CD4-positive, alpha-beta memory T cell (primary cell): ENCODE data around the gene CASTOR1. TPM values are rescaled to one million over a fixed set of nuclear protein-coding genes. Genes with fewer than 3 reads are reported as not detected.

ENCODE experiments used
- CTCF ChIA-PET: fragments of 350-600 bp; sonication (Branson Sonifier 250); formaldehyde crosslinking; loops from one replicate; lab custom pipeline; 2021; ENCODE audit warnings: inconsistent platforms; ENCODE audit not compliant: partially characterized antibody; lab: Charles Lee
- POLR2A ChIA-PET: fragments of 350-600 bp; sonication (Branson Sonifier 250); formaldehyde crosslinking; loops from one replicate; lab custom pipeline; 2021; ENCODE audit not compliant: partially characterized antibody; lab: Charles Lee
- DNase-seq, 5 donors: peaks; one replicate each; pipeline versions ENCODE4 v3.0.0 to v3.0.0-alpha.2; 2020 to 2022; ENCODE audit warnings: mixed read lengths in 1 of 5
- H3K27ac ChIP-seq: one replicate; pipeline ENCODE4 v1.7.0; 2013; ENCODE audit warnings: low read depth, low read length
- H3K27me3 ChIP-seq: 2 replicates; pipeline ENCODE4 v1.7.0; 2013; ENCODE audit warnings: mild to moderate bottlenecking, low read length, moderate library complexity; ENCODE audit not compliant: insufficient read depth
- H3K36me3 ChIP-seq: 2 replicates; pipeline ENCODE4 v1.7.0; 2013; ENCODE audit warnings: mild to moderate bottlenecking, low read length, moderate library complexity; ENCODE audit not compliant: insufficient read depth
- H3K4me1 ChIP-seq: 2 replicates; pipeline ENCODE4 v1.7.0; 2013; ENCODE audit warnings: mild to moderate bottlenecking, low read length, moderate library complexity; ENCODE audit not compliant: insufficient read depth
- H3K4me3 ChIP-seq, 2 donors: one replicate each; pipeline ENCODE4 v1.7.0; 2013; ENCODE audit warnings: low read length in 2 of 2, mild to moderate bottlenecking in 1 of 2
- H3K9me3 ChIP-seq, 2 donors: one replicate each; pipeline ENCODE4 v1.7.0; 2013; ENCODE audit warnings: low read length in 2 of 2, control low read depth in 1 of 2; ENCODE audit not compliant: control insufficient read depth in 1 of 2
- H3K27ac Mint-ChIP-seq, 7 donors: one replicate each; pipeline ENCODE4 v1.8.0; 2020 to 2021; ENCODE audit warnings: mixed read lengths in 7 of 7, mild to moderate bottlenecking in 6 of 7, inconsistent platforms in 3 of 7, moderate library complexity in 3 of 7
- H3K27me3 Mint-ChIP-seq, 2 donors: one replicate each; pipeline ENCODE4 v1.8.0; 2020 to 2021; ENCODE audit warnings: mixed read lengths in 2 of 2
- H3K36me3 Mint-ChIP-seq, 2 donors: one replicate each; pipeline ENCODE4 v1.8.0; 2020 to 2021; ENCODE audit warnings: mixed read lengths in 2 of 2, inconsistent platforms in 1 of 2, mild to moderate bottlenecking in 1 of 2
- H3K4me1 Mint-ChIP-seq, 4 donors: one replicate each; pipeline ENCODE4 v1.8.0; 2020 to 2021; ENCODE audit warnings: mixed read lengths in 4 of 4, mild to moderate bottlenecking in 1 of 4
- H3K4me3 Mint-ChIP-seq, 8 donors: one replicate each; pipeline ENCODE4 v1.8.0; 2020 to 2021; ENCODE audit warnings: mixed read lengths in 8 of 8, mild to moderate bottlenecking in 7 of 8, moderate library complexity in 6 of 8, inconsistent platforms in 3 of 8
- H3K9me3 Mint-ChIP-seq, 8 donors: one replicate each; pipeline ENCODE4 v1.8.0; 2020 to 2021; ENCODE audit warnings: mixed read lengths in 8 of 8, mild to moderate bottlenecking in 5 of 8, inconsistent platforms in 3 of 8, moderate library complexity in 1 of 8
- intact Hi-C: fragments of 100-400 bp; cut with micrococcal nuclease; formaldehyde crosslinking; loops from one replicate; pipeline ENCODE4 v1.15.1; 2023
- polyA plus RNA-seq, 2 donors: library from polyadenylated mRNA; unstranded; fragments of 300-500 nt; fragmentation: Illumina TruSeq; gene quantifications; one replicate each; pipeline ENCODE4 v1.2.3, GENCODE V29; 2021
- total RNA-seq, 2 experiments: library from RNA; stranded (reverse); gene quantifications; one replicate each; pipeline ENCODE4 v1.2.3, GENCODE V29; 2021

CASTOR1 gene
- total and polyA plus RNA-seq, 4 experiments from 2014 or later, result 11.3 to 17.5 (median 14.3) TPM

DNA sequence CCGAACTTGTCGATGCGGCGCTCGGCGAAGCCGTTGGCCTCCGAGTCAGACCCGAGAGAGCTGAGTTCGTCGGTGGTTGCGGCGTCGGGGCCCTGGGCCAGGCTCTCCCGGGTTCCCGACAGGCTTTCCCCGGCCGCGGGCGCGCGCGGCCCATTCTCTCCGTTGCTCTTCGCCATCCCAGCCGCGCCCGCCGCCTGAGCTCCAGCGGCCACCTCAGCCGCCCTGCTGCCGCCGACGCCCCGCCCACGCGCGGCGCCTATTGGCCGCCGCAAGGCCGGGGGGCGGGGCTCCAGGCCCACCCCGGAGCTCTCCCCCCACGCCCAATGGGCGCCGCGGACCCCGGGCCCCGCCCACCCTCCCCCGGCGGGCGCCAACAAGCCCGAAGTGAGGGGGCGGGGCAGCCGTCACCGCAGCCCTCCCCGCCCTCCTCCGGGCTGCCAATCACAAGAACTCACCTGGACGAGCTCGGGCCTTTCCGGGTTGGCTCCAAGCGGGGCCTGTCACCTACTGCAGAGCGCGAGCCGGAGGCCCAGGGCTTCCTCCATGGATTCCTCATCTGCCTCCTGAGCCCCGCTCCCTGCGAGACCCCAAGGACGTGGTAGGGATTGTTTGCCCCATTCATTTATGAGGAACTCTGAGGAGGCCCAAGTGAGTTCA lies 37.5 kb upstream of the CASTOR1 start, which contains the start of gene TBC1D10A:
TBC1D10A (minus strand) TSS at position 236 of the 657 bp plus-strand sequence; CDS start at position 176, 60 bp downstream.
- POLR2A ChIA-PET, result interaction anchor here (0.7 to 20.3 kb wide), 17 partner anchors 9 to 1083 kb away, joined by 3 to 562 read pairs (median 6); partner anchors contain the start of genes CASTOR1, CCDC157, MTFP1 and RNF215
- Histone ChIP-seq H3K9me3 (no peaks in the 10 kb centered on the region), H3K4me3 (peak within 1 kb of the TSS; percentile 76 to 78), H3K27me3 (no peaks in the 10 kb centered on the region), H3K4me1 (peaks cover 50% of the 10 kb centered on the region), H3K27ac (peak within 1 kb of the TSS; percentile 83), H3K36me3 (peaks cover 7% of the 10 kb centered on the region)
- Mint-ChIP-seq H3K36me3 (peaks cover 15 to 40% of the 10 kb centered on the region in 2 donors), H3K4me3 (peak within 1 kb of the TSS; percentile 90 to 95 (median 93)), H3K9me3 (no peaks in the 10 kb centered on the region), H3K27me3 (no peaks in the 10 kb centered on the region), H3K27ac (peak within 1 kb of the TSS; percentile 90 to 97 (median 93)), H3K4me1 (peaks cover 37 to 54% (median 45%) of the 10 kb centered on the region in 4 donors)
- CTCF ChIA-PET, result interaction anchor here (0.6 to 11.2 kb wide), 8 partner anchors 14 to 843 kb away, joined by 3 to 115 read pairs (median 3); partner anchors contain the start of genes CASTOR1, CCDC157 and SF3A1
- intact Hi-C loops, result loop anchor here (1.0 to 2.0 kb wide), 6 partner anchors 21 to 96 kb away; partner anchors contain the start of genes CASTOR1, RNF215 and SF3A1
- DNase-seq, result peak; percentile 92 to 94 (median 93)

DNA sequence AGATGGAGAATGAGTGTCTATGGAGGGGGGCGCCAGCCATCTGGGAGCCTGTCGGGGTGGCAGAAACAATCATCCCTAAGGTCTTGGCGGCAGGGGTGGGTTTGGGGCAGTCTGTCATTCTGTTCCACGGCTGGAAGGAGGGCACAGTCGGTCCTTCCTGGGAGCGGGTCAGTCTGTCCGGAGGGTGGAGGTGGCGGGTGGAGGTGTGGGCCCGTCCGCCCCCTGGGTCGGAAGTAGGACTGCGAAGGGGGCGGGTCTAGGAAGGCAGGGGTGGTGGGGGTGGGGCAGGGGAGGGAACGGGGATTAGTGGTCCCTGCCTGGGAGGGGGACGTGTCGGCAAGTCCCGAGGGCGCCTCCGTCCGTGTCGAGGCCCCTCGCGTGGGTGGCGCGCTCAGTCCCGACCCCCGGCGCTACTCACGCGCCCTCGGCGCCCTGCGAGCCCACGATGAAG lies 37.0 kb upstream of the CASTOR1 start:
- Mint-ChIP-seq H3K27ac (peak overlapping the region; percentile 35 to 95 (median 89)), H3K27me3 (no peaks in the 10 kb centered on the region), H3K4me3 (peak overlapping the region; percentile 90 to 95 (median 93)), H3K36me3 (peaks cover 15 to 43% of the 10 kb centered on the region in 2 donors), H3K4me1 (peaks cover 40 to 59% (median 49%) of the 10 kb centered on the region in 4 donors), H3K9me3 (no peaks in the 10 kb centered on the region)
- Histone ChIP-seq H3K4me3 (peak overlapping the region; percentile 76 to 78), H3K4me1 (peaks cover 55% of the 10 kb centered on the region), H3K9me3 (no peaks in the 10 kb centered on the region), H3K36me3 (peaks cover 7% of the 10 kb centered on the region), H3K27me3 (no peaks in the 10 kb centered on the region), H3K27ac (peak overlapping the region; percentile 59)
- CTCF ChIA-PET, result interaction anchor here (0.7 to 11.2 kb wide), 5 partner anchors 14 to 36 kb away, joined by 3 to 115 read pairs (median 9); partner anchors contain the start of genes CASTOR1 and SF3A1
- POLR2A ChIA-PET, result interaction anchor here (0.7 to 20.3 kb wide), 14 partner anchors 10 to 218 kb away, joined by 3 to 562 read pairs (median 6); partner anchors contain the start of genes CASTOR1, CCDC157, MTFP1 and SF3A1
- DNase-seq, result peak in 1 of 5 donors; percentile 15
- intact Hi-C loops, result loop anchor here (1.0 to 2.0 kb wide), 4 partner anchors 20 to 97 kb away; partner anchors contain the start of gene CASTOR1

DNA sequence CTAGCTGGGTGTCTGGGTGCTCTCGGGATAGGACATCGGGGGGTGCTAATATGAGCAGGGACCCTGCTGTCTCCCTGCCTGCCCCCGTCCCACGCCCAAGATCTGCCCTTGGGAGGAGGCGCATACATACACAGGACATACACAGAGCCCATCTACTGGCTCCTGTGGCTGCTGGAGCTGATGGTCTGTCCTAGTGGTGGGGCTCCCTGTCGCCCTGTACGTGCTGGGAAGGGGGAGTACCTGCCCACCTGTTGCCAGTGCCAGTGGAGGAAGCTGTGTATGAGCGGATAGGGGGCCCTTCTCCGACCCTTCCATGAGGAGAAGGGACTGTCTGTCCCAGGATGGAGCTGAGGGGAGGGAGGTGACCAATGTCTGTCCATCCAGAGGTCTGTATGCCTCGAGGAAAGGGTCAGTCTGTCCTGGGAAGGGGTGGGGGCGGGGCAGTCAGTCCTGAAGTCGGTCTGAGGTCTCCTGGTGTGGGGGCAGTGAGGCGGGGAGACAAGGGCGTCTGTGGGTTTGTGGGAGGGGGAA lies 36.5 kb upstream of the CASTOR1 start:
- H3K36me3 Mint-ChIP-seq, result peaks cover 17 to 45% of the 10 kb centered on the region in 2 donors

DNA sequence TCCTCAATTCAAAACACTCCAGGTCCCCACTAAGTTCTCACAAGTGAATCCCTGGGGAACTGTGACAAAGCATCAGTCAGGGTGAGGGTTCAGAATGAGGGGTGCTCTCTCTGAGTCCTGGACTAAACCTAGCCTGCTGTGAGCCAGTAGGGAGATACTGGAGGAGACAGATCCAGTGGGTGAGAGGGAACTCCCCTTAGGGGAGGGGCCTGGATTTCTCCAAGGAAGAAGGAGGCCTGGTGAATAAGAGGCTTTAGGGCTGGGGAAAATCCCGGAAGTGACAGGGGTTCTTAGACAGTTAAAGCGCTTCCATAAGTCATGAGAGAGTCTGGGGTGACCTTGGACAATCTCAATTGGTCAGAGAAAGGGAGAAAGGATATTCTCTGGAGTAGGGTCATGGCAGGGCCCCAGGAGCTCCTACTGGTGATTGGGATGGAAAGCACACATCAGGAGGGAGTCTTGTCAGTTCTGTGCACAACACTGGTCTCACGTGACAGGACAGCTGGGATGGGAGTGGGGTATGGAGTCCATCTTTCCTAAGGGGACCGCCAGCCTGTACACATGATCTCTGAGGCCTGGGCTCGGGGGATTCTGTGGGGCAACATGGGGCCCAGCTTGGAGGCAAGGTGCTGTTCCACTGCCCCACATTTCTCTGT lies 35.9 kb upstream of the CASTOR1 start:
- H3K36me3 Mint-ChIP-seq, result peaks cover 18 to 44% of the 10 kb centered on the region in 2 donors
- intact Hi-C loops, result no loop called here
- DNase-seq, result no peak
- H3K4me1 ChIP-seq, result peaks cover 66% of the 10 kb centered on the region
- H3K27me3 Mint-ChIP-seq, result no peaks in the 10 kb centered on the region
- POLR2A ChIA-PET, result interaction anchor here (0.6 to 20.3 kb wide), 9 partner anchors 11 to 207 kb away, joined by 3 to 562 read pairs (median 22); partner anchors contain the start of genes CASTOR1, CCDC157 and SF3A1
- peaks cover 49 to 70% (median 58%) of the 10 kb centered on the region in 4 donors for H3K4me1 Mint-ChIP-seq
- peaks cover 8% of the 10 kb centered on the region for H3K36me3 ChIP-seq
- no peaks in the 10 kb centered on the region for H3K9me3 ChIP-seq
- CTCF ChIA-PET, result interaction anchor here (1.1 to 11.2 kb wide), 7 partner anchors 10 to 99 kb away, joined by 3 to 115 read pairs (median 4); partner anchors contain the start of gene CASTOR1
- H3K9me3 Mint-ChIP-seq, result no peaks in the 10 kb centered on the region
- peak overlapping the region; percentile 76 to 78 for H3K4me3 ChIP-seq
- no peaks in the 10 kb centered on the region for H3K27me3 ChIP-seq
- peak overlapping the region; percentile 90 to 95 (median 93) for H3K4me3 Mint-ChIP-seq
- peak overlapping the region; percentile 81 to 95 (median 89) for H3K27ac Mint-ChIP-seq
- H3K27ac ChIP-seq, result peak overlapping the region; percentile 59

More for the DNA sequence above, 36.5 kb upstream of the CASTOR1 start:
- Mint-ChIP-seq H3K27me3 (no peaks in the 10 kb centered on the region), H3K27ac (peak overlapping the region; percentile 81 to 95 (median 89)), H3K9me3 (no peaks in the 10 kb centered on the region), H3K4me1 (peaks cover 45 to 64% (median 53%) of the 10 kb centered on the region in 4 donors), H3K4me3 (peak overlapping the region; percentile 90 to 95 (median 93))
- peaks cover 8% of the 10 kb centered on the region for H3K36me3 ChIP-seq
- ChIA-PET POLR2A (interaction anchor here (0.6 to 20.3 kb wide), 8 partner anchors 10 to 207 kb away, joined by 3 to 562 read pairs (median 24); partner anchors contain the start of genes CASTOR1, CCDC157 and SF3A1), CTCF (interaction anchor here (1.1 to 11.2 kb wide), 5 partner anchors 10 to 36 kb away, joined by 3 to 115 read pairs (median 9); partner anchors contain the start of gene CASTOR1)
- peak overlapping the region; percentile 59 for H3K27ac ChIP-seq
- H3K4me3 ChIP-seq, result peak overlapping the region; percentile 76 to 78
- peaks cover 60% of the 10 kb centered on the region for H3K4me1 ChIP-seq
- H3K27me3 ChIP-seq, result no peaks in the 10 kb centered on the region
- H3K9me3 ChIP-seq, result no peaks in the 10 kb centered on the region
- no peak for DNase-seq
- intact Hi-C loops, result loop anchor here (1.0 to 2.0 kb wide), 4 partner anchors 19 to 98 kb away; partner anchors contain the start of gene CASTOR1

DNA sequence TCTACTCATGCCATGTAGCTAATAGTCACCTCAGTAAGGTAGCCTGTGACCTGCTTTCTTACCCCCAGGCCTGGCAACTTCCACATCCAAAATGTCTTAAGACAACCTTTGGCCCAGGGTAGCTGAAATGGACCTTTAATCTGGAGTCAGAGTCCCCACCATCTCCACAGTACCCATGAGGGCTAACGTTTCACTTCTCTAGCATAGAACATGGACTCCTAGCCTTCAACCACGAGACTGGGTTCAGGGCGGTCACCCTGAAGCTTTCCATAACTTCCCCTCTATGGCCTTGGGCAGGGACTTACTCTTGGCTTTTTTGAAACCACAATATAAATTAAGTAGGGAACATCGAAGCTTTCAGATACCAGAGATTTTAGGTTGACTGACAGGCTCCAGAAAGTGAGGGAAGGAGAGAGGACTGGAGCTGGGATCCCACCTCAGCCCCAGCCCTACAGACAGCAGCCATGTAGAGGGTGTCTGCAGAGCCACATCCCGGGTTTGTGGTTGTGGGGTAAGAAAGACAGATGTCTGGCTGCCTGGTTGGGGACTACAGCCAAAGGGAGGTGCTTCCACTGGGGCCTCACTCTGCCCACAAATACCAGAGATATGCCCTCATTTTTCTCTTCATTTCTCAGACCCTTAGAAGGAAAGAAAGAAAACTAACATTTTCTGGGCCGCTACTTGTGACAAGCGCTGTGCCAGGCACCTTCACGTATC lies 34.9 kb upstream of the CASTOR1 start:
- H3K27me3 Mint-ChIP-seq, result no peaks in the 10 kb centered on the region
- no peaks in the 10 kb centered on the region for H3K9me3 Mint-ChIP-seq
- POLR2A ChIA-PET, result interaction anchor here (0.8 to 20.3 kb wide), 9 partner anchors 8 to 100 kb away, joined by 3 to 562 read pairs (median 8); partner anchors contain the start of genes CASTOR1, CCDC157, RNF215 and SF3A1
- H3K36me3 Mint-ChIP-seq, result peaks cover 25 to 50% of the 10 kb centered on the region in 2 donors
- peak overlapping the region; percentile 51 to 95 (median 89) for H3K27ac Mint-ChIP-seq
- peaks cover 76% of the 10 kb centered on the region for H3K4me1 ChIP-seq
- DNase-seq, result peak; percentile 42 to 68 (median 50)
- H3K4me3 ChIP-seq, result peak overlapping the region in 1 of 2 donors; percentile 76
- peak overlapping the region; percentile 59 for H3K27ac ChIP-seq
- no peaks in the 10 kb centered on the region for H3K9me3 ChIP-seq
- H3K36me3 ChIP-seq, result peaks cover 17% of the 10 kb centered on the region
- peak overlapping the region; percentile 90 to 95 (median 93) for H3K4me3 Mint-ChIP-seq
- peaks cover 57 to 80% (median 68%) of the 10 kb centered on the region in 4 donors for H3K4me1 Mint-ChIP-seq
- intact Hi-C loops, result loop anchor here (1.0 kb wide), 1 partner anchor 8 kb away; no protein-coding TSS in a partner anchor
- no peaks in the 10 kb centered on the region for H3K27me3 ChIP-seq
- CTCF ChIA-PET, result interaction anchor here (0.9 to 11.2 kb wide), 9 partner anchors 9 to 216 kb away, joined by 3 to 115 read pairs (median 4); partner anchors contain the start of gene CASTOR1
